RPMI8226 (cell line): ENCODE results near the gene RENBP.

Experiments
- DNase-seq: peaks from one replicate; pipeline ENCODE4 v3.0.0-alpha.2; 2015

Gene RENBP

GRCh38 chrX:153911798-153912197 is 32.6 kb downstream of the RENBP start:
- no peak for DNase-seq

DNA sequence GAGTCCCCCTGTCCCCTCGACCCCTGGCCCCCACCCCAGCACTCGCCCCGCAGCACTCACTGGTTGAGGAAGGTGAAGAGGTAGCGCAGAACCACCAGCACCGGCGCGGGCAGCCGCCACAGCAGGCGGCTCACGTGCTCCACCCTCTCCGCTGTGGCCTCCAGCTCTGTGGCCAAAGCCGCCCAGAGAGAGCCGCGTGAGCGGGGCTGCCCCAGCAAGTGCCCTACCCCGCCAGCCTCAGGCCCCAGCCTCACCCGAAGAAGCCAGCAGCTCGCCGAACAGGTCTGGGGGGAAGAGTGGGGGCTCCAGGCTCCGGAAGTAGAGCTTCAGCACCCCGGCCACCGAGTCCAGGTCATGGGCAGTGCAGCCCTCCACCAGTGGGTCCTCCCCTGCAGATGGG is 34.0 kb downstream of the RENBP start:
- DNase-seq = no peak

DNA sequence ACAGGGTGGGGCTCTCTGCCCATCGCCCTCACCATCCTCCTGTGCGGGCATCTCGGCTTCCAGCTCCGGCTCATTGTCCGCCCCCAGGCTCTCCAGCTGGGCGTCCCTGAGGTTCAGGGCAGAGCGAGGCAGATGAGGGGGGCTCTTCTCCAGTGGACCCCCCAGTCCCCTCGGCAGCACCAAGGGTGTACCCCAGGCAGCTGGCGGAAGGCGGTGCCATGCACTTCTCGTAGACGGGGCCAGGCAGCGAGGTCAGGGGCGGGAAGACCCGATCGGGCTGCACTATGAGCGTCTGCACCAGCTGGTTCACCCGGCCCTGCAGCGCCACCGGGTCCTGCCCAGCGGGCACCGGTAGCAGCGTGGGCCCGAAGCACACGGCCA is 34.5 kb downstream of the RENBP start:
- DNase-seq = no peak

DNA sequence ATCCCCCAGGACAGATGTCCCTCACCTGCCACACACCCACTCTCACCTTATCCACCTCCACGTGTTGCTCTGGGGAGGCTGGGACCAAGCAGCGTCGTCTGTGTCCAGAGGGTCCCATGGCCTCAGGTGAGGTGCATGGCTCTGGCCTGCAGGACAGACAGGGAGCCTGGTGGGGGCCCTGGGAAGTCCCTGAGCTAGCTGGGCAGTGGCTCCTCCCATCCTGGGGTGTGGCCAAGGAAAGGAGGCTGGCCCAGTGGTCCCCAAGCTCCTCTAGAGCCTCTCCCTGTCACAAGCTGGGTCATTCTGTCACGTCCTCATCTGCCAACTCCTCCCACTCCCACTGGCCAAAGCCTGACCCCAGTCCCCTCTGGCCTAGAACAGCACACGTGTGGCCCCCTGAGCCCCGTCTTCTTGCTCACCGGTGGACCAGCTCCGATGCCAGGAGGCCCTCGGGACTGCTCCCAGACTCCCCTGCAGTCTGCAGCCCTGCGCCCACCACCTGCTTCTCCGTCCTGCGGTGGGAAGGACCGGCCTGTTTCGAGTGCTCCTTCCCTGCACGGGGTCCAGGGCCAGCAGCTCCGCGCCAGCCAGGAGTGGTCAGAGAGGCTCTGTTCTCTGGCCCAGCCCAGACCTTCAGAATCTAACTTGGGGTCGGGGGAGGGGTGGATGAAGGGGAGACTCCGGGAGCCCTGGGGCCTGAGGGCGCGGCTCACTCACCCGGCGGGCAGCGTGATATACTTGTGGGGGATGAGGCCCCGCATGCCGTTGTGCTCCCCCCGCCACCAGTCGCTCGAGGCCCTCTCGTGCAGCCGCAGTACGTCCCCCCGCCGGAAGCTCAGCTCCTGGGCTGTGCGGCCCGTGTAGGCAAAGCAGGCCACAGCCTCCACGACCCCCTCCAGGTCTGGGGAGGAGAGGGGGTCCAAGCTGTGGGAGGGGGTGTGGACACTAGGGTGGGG is 35.1 kb downstream of the RENBP start:
- no peak for DNase-seq

DNA sequence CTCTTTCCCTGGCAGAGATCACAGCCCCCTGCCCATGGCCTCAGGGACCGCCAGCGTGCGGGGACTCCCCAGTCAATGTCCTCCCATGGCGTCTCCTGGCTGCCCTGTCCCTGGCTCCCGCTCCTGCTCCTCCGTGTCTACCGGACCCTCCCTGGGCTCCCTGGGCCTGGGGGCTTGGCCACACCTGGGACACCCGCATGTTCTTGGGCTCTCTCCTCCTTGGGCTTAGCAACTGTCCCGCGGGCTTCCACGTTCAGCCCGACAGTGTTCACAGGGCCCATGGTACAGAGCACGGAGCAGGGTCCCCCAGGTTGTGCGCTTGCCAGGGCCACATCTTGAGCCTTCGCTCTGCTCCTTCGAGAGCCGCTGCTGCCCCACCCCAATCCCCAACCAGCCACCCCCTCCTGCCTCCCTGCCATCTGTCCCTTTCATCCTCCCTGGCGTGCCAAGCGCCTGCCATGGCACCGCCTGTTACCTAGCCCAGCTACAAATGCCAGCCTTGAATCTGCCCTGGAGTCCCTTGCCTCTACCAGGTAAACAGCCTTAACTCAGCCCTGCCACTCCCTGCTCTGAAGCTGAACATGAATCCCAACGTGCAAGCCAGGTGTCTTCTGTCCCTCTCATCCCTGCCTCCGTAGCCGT is 36.1 kb downstream of the RENBP start:
- no peak for DNase-seq

DNA sequence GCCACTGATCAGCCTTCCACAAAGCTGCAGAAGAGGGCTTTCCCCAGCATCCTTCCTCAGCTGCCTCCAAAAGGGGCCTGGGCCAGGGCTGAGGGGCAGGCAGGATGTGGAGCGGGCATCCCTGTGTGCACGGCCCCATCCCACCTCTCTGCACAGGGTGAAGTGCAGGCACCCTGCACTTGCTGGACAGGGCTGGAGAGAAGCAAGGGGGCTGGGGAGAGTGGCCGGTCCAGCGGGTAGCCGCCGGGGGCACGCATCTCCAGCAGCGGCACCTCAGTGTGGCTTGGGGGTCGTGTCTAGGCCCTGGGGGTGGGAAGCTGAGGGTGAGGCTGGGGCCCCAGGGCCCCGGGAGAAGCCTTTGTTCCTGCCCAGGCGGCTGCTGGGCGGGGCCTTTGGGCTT is 37.0 kb downstream of the RENBP start:
- no peak for DNase-seq

- no peak for DNase-seq
Measured at GRCh38 chrX:153906126-153906917, 38.1 kb downstream of the RENBP start.

DNA sequence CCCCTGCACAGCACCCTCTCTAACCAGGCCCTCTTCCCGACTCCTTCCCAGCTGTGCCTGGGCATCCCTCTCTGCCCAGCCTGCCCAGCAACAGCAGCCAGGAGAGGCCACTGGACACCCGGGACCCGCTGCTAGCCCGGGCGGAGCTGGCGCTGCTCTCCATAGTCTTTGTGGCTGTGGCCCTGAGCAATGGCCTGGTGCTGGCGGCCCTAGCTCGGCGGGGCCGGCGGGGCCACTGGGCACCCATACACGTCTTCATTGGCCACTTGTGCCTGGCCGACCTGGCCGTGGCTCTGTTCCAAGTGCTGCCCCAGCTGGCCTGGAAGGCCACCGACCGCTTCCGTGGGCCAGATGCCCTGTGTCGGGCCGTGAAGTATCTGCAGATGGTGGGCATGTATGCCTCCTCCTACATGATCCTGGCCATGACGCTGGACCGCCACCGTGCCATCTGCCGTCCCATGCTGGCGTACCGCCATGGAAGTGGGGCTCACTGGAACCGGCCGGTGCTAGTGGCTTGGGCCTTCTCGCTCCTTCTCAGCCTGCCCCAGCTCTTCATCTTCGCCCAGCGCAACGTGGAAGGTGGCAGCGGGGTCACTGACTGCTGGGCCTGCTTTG is 38.9 kb downstream of the RENBP start:
- DNase-seq = no peak

DNA sequence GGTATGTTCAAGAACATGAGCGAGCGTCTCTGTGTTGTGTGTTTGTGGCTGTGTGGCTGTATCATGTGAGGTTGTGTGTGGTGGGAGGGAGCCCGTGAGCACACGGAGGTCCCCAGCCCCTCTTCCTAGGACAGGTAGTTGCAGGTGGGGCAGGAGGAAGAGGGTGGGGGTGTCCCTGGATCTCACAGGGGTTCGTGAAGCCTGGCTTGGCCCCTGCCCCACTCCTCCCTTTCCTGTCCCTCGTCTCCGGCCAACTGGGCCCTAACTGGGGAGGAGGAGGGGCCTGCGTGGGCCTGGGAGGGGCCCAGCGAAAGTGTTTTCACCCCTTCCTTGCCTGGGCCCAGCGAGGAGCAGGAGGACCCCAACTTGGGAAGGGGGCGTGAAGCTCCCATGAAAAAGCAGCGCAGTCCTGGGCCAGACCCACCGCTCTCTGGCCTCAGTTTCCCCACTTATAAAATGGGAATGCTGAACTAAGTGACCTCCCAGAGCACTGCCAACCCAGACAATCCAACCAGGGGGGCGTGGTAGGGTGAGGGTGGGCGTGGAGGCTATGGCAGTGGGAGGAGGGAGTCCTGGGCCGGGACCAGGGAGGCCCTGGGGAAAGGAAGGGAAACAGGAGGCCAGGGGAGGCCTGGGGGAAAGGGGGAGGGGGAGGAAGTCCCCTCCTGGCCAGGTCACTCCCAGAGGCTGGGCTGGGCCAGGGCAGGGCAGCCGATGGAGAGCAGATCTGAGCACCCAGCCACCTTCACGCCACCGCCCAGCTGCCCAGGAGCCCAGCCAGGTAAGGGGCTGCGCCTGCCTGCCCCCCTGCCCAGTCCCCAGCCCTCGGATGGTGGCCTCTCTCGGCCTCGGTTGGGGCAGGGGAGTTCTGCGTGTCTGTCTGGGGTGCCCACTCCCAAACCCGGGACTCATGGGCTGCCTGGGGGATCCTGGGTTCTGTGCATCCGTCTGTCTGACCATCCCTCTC is 40.2 kb downstream of the RENBP start, which contains the start of gene AVPR2:
Gene AVPR2 (plus strand): TSS at position 683 of the 967 bp plus-strand sequence. CDS start 473 bp downstream, outside the sequence.
- peak; percentile 24 for DNase-seq

DNA sequence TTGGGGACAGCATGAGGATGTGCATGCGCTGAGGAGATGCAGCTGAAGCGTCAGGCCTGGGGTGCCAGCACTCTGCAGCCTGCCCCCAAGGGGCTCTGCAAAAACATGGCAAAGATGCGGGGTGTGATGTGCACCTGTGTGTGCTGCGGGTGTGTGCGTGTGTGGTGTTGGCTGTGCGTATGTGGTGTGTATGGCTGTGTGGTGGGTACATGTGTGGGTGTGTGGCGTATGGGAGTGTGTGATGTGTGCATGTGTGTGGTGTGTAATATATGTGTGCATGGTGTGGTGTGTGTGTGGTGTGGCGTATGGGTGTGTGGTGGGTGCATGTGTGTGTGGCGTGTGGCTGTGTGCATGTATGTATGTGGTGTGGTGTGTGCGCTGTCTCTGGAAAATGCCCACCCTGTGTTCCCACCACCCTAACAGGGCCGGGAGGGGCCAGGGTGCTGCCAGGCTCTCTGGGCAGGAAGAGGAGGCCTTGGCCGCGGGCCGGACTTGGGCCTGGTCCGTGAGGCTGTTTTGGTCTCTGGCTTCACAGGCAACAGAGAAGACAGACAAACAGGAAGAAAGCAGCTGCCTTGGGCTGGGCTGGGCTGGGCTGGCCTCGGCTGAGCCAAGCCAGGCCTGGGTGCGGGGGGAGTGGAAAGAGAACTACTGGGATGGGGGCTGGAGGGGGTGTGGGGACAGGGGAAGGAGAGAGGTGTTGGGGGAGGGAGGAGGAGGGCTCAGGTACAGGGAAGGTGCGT is 41.0 kb downstream of the RENBP start:
- peak; percentile 33 for DNase-seq

DNA sequence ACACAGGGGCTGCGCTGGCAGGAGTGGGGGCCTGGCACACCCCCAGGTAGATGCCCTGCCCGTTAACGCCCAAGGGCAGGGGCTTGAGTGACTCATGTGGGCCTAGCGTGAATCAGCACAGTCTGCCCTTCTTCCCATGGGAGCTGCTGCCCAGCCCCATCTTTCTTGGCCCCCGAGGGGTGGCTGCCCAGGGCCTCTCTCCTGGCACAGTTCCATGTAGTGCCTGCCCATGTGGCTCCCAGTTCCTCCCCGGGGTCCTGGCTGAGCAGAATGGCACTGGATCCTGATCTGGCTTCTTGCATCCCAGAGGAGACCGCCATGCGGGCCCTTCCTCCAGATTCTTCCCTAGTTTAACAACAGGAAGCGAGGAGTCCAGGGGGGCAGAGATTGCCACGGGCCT is 42.1 kb downstream of the RENBP start:
- DNase-seq = no peak

GRCh38 chrX:153901753-153902140 is 42.7 kb downstream of the RENBP start:
- no peak for DNase-seq

DNA sequence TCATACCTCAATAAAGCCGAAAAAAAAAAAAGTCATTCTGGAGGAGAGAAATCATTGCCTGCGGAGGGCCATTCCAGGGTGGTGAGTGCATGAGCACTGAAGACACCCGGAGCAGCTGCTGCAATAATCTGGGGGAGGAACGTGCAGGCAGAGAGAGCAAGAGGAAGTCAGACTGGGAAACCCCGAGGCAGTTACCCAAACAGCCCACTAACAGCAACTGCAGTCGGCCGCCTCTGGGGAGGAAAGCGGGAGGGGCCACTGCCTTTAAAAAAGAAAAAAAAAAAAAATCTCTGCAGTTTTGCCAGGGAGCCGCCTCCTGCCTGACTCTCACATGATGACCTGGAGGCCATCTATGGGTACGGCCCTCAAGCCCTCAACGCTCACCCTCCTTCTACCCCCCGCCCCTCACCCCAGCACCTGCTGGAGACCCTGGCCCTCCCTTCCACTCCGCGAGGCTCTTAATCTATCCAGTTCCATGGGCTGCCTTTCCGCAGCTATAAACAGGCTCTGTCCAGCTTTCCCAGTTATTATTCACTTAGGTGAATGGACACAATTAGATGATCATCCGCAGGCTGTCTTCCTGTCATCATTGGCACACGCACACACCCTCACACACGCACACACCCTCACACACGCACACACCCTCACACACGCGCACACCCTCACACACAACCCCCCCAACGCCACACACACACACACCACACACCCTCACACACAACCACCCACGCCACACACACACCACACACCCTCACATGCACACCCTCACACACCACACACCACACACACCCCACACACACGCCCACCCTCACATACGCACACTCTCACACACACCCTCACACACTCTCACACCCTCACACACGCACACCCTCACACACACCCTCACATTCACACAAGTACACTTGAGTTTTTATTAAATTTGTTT is 43.4 kb downstream of the RENBP start:
- DNase-seq = peak; percentile 84

DNA sequence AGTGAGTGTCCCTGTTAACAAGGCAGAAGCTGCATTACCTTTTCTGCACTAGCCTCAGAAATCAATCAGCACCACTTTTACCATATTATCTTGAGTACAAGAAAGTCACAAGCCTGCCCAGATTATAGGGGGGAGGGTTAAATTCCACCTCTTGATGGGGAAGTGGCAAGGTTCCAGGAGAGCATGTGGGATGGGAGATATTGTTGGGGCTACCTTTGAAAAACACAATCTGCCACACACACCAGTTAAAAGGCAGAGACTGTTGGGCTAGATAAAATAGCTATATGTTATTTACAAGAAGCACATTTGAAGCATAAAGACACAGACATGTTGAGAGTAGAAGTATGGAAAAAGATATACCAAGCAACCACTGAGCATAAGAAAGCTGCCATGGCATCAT is 46.5 kb downstream of the RENBP start:
- DNase-seq = no peak

DNA sequence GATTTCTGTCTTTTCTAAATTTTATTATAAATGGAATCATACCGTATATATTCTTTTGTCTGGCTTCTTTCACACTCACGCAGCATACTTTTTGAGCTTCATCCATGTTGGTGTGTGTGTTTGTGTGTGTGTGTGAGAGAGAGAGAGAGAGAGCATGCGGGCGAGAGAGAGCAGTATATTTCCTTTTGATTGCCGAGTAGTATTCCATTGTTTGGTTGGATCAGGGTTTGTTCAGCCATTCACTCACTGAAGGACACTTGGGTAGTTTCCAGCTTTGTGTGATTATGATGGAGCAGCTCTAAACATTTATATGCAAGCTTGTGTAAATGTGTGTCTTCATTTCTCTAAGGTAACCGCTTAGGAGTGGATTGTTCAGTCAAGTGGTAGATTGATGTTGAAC is 55.3 kb downstream of the RENBP start:
- no peak for DNase-seq

- DNase-seq = no peak
Measured at GRCh38 chrX:153888344-153888743, 56.1 kb downstream of the RENBP start.

DNA sequence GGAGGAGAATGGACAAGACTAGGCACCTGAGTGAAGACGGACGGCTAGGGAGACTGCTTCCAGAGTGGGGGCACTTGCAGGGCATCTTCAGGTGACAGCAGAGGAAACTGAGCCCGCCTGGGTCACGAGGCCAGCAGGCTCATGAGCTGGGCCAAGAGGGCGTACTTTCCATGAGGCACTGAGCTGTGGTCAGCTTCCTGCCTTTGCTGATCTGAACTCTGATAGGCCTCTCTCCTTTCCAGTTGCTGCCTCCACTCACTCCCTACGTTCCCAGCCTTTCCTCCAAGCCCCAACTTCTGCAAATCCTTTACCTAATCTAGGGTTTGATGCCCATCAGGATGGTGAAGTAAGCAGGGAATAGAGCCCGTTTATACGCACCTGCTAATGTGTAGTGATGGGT is 57.1 kb downstream of the RENBP start:
- no peak for DNase-seq

DNA sequence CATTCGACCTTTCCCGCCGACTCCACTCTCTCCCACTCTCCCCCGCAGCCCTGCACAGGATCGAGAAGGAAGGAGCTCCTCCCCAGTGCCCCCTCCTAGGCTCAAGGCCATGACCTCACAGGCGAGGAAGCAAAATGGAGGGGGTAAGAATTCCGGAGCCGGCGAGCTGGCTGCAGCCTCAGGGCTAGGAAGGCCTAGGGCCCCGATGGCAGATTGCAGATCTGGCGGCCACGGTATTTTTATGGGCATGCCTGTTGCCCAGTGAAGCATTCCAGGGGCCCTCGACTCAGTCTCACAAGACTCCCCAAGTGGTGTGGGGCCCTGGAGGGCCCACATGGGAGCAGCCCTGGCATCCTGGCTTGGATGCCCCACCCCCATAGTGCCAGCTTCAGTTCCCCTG is 57.5 kb downstream of the RENBP start:
- no peak for DNase-seq

DNA sequence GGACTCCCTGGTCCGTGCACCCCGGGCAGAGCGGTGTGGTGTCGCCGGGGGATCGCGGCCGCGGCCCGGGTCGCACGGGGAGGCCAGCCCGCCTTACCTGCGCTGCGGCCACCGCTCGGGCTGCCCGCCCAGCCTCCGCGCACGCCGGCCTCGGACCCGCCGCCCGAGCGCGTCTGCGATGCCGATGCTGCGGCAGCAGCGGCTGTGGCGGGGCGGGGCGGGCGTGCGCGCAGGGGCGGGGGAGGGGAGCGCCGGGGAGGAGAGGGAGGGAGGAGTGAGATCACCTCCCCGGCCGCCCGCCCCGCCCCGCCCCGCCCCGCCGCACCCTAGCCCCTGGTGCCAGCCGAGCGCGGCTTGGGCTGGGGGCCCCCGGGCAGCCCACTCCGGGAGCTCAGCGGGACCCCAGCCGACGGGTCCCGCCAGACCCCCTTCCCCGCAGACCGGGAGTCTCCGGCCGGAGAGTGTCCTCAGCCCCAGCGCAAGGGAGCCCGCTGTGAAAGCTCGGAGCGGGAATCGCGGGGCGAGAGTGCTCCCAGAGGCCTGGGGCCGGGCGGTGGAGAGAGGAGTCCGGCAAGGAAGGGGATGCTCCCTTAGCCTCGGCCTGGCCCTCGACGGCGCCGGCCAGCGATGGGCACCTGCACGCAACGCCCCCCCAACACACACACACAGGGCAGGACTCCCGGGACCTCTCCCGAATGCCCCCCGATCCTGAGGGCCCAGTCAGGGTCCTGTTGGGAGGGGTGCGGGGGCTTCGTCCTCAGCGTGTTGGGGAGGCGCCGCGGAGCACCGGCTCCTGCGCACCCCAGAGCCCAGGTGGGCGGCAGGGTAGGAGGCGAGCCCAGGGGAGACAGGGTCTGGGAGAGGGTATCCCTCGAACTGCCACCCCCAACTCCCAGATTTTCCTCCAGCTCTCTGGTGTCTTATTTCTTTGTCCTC is 58.2 kb downstream of the RENBP start, which contains the start of gene L1CAM:
Gene L1CAM (minus strand): TSS at position 206 of the 936 bp plus-strand sequence. CDS start 10,337 bp downstream, outside the sequence.
- DNase-seq = peak; percentile 33
